GM18520 (cell line): Measurements from ENCODE around the gene HTR3E.
"Not testable (repeated sequence)": the region's sequence is repeated elsewhere in the genome, so short reads cannot be mapped to it uniquely, and the experiment has no call there.

Experiments
- ATAC-seq: cut with Tn5 transposase; IDR thresholded peaks from one replicate; pipeline ENCODE4 v1.9.1; 2021; ENCODE audit not compliant: unreplicated experiment

The HTR3E gene

GRCh38 chr3:184096811-184097383, at the start of gene HTR3E:
HTR3E (plus strand) TSS chr3:184097064; CDS start chr3:184097530, 466 bp downstream.
- no peak for ATAC-seq

GRCh38 chr3:184050217-184050847, 46.5 kb upstream of the HTR3E start:
- ATAC-seq: no peak

GRCh38 chr3:184052767-184053166, 44.1 kb upstream of the HTR3E start, which contains the start of gene HTR3C:
HTR3C (plus strand) TSS chr3:184053047; CDS start chr3:184053081, 34 bp downstream.
- ATAC-seq: no peak

- ATAC-seq: no peak
Measured at GRCh38 chr3:184058029-184058428, 38.8 kb upstream of the HTR3E start.

GRCh38 chr3:184059424-184059823, 37.4 kb upstream of the HTR3E start:
- no peak for ATAC-seq

GRCh38 chr3:184062637-184063036, 34.2 kb upstream of the HTR3E start:
- ATAC-seq: no peak

- no peak for ATAC-seq
Measured at GRCh38 chr3:184066211-184066610, 30.7 kb upstream of the HTR3E start.

- no peak for ATAC-seq
Measured at GRCh38 chr3:184067573-184068055, 29.2 kb upstream of the HTR3E start.

GRCh38 chr3:184068344-184068743, 28.5 kb upstream of the HTR3E start:
- ATAC-seq: no peak

- not testable (repeated sequence) for ATAC-seq
Measured at GRCh38 chr3:184071142-184071541, 25.7 kb upstream of the HTR3E start.

GRCh38 chr3:184073621-184074020, 23.2 kb upstream of the HTR3E start:
- ATAC-seq: no peak

GRCh38 chr3:184075901-184076300, 21.0 kb upstream of the HTR3E start:
- no peak for ATAC-seq

- no peak for ATAC-seq
Measured at GRCh38 chr3:184077881-184078280, 19.0 kb upstream of the HTR3E start.

- no peak for ATAC-seq
Measured at GRCh38 chr3:184078851-184079250, 18.0 kb upstream of the HTR3E start.

GRCh38 chr3:184081116-184081830, 15.6 kb upstream of the HTR3E start:
- ATAC-seq: no peak

GRCh38 chr3:184082034-184082433, 14.8 kb upstream of the HTR3E start:
- no peak for ATAC-seq

- no peak for ATAC-seq
Measured at GRCh38 chr3:184082465-184082864, 14.4 kb upstream of the HTR3E start.

GRCh38 chr3:184085389-184085852, 11.4 kb upstream of the HTR3E start:
- ATAC-seq: no peak

GRCh38 chr3:184092199-184092598, 4.7 kb upstream of the HTR3E start:
- no peak for ATAC-seq

- ATAC-seq: no peak
Measured at GRCh38 chr3:184097556-184097955, 692 bp downstream of the HTR3E start.

GRCh38 chr3:184099806-184100686, 3.2 kb downstream of the HTR3E start:
- ATAC-seq: no peak
